Karpas-422 (cell line): Measurements from ENCODE around the gene TRPC4. TPM values are rescaled to one million over a fixed set of nuclear protein-coding genes. Genes with fewer than 3 reads are reported as not detected.

Experiments used
- DNase-seq: peaks from one replicate; pipeline ENCODE4 v3.0.0-alpha.2; 2015
- H2AFZ ChIP-seq: fragments of 200-600 bp; sonication (generic); 2 replicates; pipeline ENCODE4 v1.6.1; 2014; ENCODE audit warnings: antibody characterized with exemption, low read length, mixed read lengths
- H3K27ac ChIP-seq: fragments of 200-600 bp; sonication (generic); 2 replicates; pipeline ENCODE4 v1.5.1; 2014; ENCODE audit warnings: mild to moderate bottlenecking, low read length, moderate library complexity
- H3K27me3 ChIP-seq: fragments of 200-600 bp; sonication (generic); 2 replicates; pipeline ENCODE4 v1.6.1; 2014; ENCODE audit warnings: low read length, mixed read lengths
- H3K36me3 ChIP-seq: fragments of 200-600 bp; sonication (generic); 2 replicates; pipeline ENCODE4 v1.6.1; 2014; ENCODE audit warnings: low read length, mixed read lengths; ENCODE audit not compliant: insufficient read depth
- H3K4me1 ChIP-seq: fragments of 200-600 bp; sonication (generic); 2 replicates; pipeline ENCODE4 v1.6.1; 2014; ENCODE audit warnings: mild to moderate bottlenecking, low read length, mixed read lengths
- H3K4me2 ChIP-seq: fragments of 200-600 bp; sonication (generic); 2 replicates; pipeline ENCODE4 v1.6.1; 2014; ENCODE audit warnings: low read length, low read depth, mild to moderate bottlenecking; ENCODE audit not compliant: poor library complexity, severe bottlenecking
- H3K4me3 ChIP-seq: fragments of 200-600 bp; sonication (generic); 2 replicates; pipeline ENCODE4 v1.5.1; 2014; ENCODE audit warnings: mild to moderate bottlenecking, antibody characterized with exemption, low read length, mixed read lengths
- H3K79me2 ChIP-seq: fragments of 200-600 bp; sonication (generic); 2 replicates; pipeline ENCODE4 v1.6.1; 2014; ENCODE audit warnings: mild to moderate bottlenecking, low read length, mixed read lengths
- H3K9ac ChIP-seq: fragments of 200-600 bp; sonication (generic); 2 replicates; pipeline ENCODE4 v1.6.0; 2014; ENCODE audit warnings: low read length
- H3K9me2 ChIP-seq: fragments of 200-600 bp; sonication (generic), shearing (Covaris generic); replicated peaks from 2 replicates; pipeline ENCODE4 v1.6.0; 2014; ENCODE audit warnings: mild to moderate bottlenecking, low read length, moderate library complexity; ENCODE audit not compliant: insufficient read depth
- H3K9me3 ChIP-seq: fragments of 300-700, 200-600 bp; sonication (generic); 2 replicates; pipeline ENCODE4 v1.6.1; 2014; ENCODE audit warnings: low read length, mixed read lengths
- H4K20me1 ChIP-seq: fragments of 200-600 bp; sonication (generic); 2 replicates; pipeline ENCODE4 v1.6.1; 2014; ENCODE audit warnings: mild to moderate bottlenecking, antibody characterized with exemption, low read length, low read depth; ENCODE audit not compliant: insufficient read depth
- total RNA-seq: library from RNA; depleted of rRNA; stranded (reverse); fragments of >200 nt; shearing (Covaris generic); gene quantifications from 2 replicates; pipeline ENCODE4 v1.2.3, GENCODE V29; 2014; ENCODE audit warnings: low replicate concordance

The TRPC4 gene
- total RNA-seq, 1 experiment from 2014 or later = not detected

DNA sequence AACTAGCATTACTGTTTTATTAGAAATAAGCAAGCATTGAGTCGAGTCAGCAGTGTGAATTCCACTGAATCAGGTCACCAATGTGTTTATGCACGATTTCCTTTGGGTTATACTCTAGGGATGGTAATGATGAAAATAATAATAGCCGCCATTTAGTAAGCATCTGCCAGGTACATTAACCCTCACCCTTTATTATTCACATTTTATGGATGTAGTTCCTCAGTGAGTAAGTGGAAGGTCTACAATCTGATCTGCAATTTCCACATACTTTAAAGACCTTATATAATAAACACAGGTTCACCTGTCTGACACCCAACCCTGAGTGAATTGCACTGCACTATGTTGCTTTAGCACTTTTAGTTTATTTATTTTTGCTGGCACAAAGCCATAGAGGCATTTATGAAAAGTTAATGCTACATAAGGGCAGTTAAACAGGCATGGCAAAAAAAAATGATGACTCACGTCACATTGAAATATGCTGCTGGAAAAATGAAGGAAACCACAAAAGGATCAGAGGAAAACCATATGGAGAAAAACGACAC is 122.4 kb downstream of the TRPC4 start:
- Histone ChIP-seq H3K36me3 (no peaks in the 10 kb centered on the region), H3K27ac (no peak overlapping the region), H3K4me3 (no peak overlapping the region), H4K20me1 (no peaks in the 10 kb centered on the region), H3K9me3 (no peaks in the 10 kb centered on the region), H3K4me2 (no peak overlapping the region), H3K4me1 (no peaks in the 10 kb centered on the region), H2AFZ (no peak overlapping the region), H3K9me2 (no peaks in the 10 kb centered on the region), H3K27me3 (no peaks in the 10 kb centered on the region), H3K79me2 (no peaks in the 10 kb centered on the region), H3K9ac (no peak overlapping the region)
- DNase-seq = no peak

DNA sequence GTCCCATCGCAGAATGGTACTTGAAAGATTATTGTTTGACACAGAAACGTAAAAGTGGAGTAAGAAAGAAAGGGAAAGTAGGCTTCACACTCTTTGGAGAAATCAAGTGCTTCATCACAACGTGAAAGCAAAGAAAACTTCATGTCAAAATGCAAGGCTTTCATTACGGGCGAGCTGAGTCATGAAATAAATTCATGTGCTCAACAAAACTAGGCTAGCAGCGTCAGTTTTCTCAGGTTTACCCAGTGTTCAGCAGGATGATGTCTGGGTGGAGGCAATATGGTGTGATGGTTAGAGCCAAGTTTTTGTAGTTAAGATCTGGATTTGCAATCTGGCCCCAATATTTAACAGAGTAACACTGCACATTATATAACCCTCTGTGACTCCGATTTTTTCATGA is 128.0 kb downstream of the TRPC4 start:
- H3K9me2 ChIP-seq = no peaks in the 10 kb centered on the region
- no peaks in the 10 kb centered on the region for H4K20me1 ChIP-seq
- H2AFZ ChIP-seq = no peak overlapping the region
- no peaks in the 10 kb centered on the region for H3K4me1 ChIP-seq
- H3K36me3 ChIP-seq = no peaks in the 10 kb centered on the region
- H3K79me2 ChIP-seq = no peaks in the 10 kb centered on the region
- no peak overlapping the region for H3K9ac ChIP-seq
- H3K27ac ChIP-seq = no peak overlapping the region
- H3K4me3 ChIP-seq = no peak overlapping the region
- no peaks in the 10 kb centered on the region for H3K9me3 ChIP-seq
- DNase-seq = no peak
- no peaks in the 10 kb centered on the region for H3K27me3 ChIP-seq
- no peak overlapping the region for H3K4me2 ChIP-seq

DNA sequence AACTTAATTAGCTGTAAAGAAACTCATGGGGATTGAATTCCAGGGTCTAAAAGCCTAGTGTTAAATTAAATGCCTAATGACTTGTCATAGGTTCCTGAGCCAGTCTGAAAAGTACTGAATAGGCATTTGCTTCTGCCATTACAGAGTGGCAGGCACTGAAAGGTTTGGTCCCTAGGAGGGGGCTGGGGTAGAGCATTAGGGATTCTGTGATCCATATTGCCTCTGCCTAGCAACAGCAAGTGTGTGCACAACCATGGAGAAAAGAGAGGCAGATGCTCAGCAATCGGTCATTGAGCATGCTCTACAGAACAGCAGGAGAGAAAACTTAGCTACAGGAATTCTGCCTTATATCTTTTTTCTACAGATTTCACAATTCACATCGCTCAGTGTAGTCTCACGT is 133.5 kb downstream of the TRPC4 start:
- Histone ChIP-seq H3K9me3 (no peaks in the 10 kb centered on the region), H3K4me3 (no peak overlapping the region), H3K27ac (no peak overlapping the region), H3K4me2 (no peak overlapping the region), H2AFZ (no peak overlapping the region), H3K36me3 (no peaks in the 10 kb centered on the region), H3K9ac (no peak overlapping the region), H3K27me3 (no peaks in the 10 kb centered on the region), H4K20me1 (no peaks in the 10 kb centered on the region), H3K9me2 (no peaks in the 10 kb centered on the region), H3K79me2 (no peaks in the 10 kb centered on the region), H3K4me1 (no peaks in the 10 kb centered on the region)
- no peak for DNase-seq

DNA sequence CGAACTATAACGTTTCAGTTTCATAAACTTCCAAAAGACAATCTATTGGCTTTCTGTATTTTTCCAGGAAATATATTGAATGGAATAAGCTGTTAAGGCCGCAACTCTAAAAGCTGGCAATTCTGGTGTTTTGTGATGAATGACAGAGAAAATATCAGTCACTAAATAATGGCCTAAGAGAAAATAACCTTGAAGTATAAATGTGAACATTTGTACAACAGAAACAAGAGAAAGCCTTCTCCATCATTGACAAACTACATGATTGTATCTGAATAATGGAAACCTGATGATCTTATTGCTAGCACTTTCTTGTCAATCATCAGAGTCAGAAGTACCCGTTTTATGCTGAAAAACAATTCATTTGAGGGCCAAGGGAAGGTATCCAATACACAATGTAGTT is 134.3 kb downstream of the TRPC4 start:
- Histone ChIP-seq H3K27me3 (no peaks in the 10 kb centered on the region), H3K4me3 (no peak overlapping the region), H2AFZ (no peak overlapping the region)

DNA sequence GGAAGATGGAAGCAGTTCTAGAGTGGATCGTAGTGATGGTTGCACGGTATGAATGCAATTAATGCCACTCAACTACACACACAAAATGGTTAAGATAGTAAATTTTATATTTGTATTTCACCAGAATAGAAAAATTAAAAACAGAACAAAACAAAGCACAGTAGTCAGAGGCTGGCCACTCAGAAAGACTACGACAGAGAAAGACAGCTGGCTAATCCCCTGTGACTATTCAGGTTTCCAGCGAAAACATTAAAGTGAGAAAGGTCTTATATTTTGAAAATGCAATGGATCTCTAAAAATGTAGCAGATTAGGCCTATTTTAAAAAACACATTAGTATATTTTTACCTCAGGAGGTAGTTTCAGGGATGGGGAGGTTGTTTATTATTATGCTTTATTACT is 139.7 kb downstream of the TRPC4 start:
- DNase-seq = no peak
- H3K36me3 ChIP-seq = no peaks in the 10 kb centered on the region
- no peaks in the 10 kb centered on the region for H3K9me2 ChIP-seq
- H3K27ac ChIP-seq = no peak overlapping the region
- H3K4me3 ChIP-seq = no peak overlapping the region
- H4K20me1 ChIP-seq = no peaks in the 10 kb centered on the region
- no peaks in the 10 kb centered on the region for H3K4me1 ChIP-seq
- no peak overlapping the region for H3K4me2 ChIP-seq
- no peak overlapping the region for H3K9ac ChIP-seq
- no peaks in the 10 kb centered on the region for H3K9me3 ChIP-seq
- no peaks in the 10 kb centered on the region for H3K79me2 ChIP-seq
- no peaks in the 10 kb centered on the region for H3K27me3 ChIP-seq
- H2AFZ ChIP-seq = no peak overlapping the region

More for the DNA sequence above, 134.3 kb downstream of the TRPC4 start:
- Histone ChIP-seq H4K20me1 (no peaks in the 10 kb centered on the region), H3K9ac (no peak overlapping the region), H3K9me2 (no peaks in the 10 kb centered on the region), H3K27ac (no peak overlapping the region), H3K9me3 (no peaks in the 10 kb centered on the region), H3K4me1 (no peaks in the 10 kb centered on the region), H3K36me3 (no peaks in the 10 kb centered on the region), H3K79me2 (no peaks in the 10 kb centered on the region), H3K4me2 (no peak overlapping the region)
- DNase-seq = no peak

DNA sequence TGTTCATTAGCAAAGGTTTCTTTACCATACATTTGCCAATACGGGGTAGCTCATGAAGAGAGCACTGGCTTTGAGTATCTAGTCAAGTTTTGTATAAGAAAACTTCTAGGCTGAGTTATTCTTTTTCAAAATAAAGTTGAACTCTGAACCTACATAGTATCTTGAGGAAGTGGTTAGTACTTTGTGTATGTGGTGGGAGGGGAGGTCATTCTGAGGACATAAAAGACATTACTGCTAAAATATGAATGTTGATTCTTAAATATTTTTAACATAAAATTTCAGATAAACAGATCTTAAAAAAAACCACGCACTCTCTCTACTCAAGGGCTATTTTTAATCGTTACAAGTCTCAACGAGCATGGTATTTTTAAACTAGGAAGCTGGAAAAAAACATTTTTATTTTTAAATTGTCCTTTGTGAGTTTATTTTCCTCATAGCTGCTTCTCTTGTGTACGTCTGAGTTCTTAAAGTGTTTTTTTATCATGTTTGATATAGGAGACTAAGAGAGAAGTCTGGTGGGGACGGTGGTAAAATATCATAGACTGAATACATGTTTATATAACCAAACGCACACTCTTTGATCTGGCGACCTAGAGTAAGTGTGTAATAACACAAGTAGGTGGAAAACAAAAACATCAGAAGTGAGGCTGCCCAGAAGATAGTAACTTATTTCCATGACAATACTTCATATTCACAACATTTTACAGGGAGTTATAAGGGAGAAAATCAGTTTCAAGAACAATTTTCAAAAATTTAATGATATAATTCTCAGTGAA is 153.0 kb downstream of the TRPC4 start:
- Histone ChIP-seq H3K36me3 (no peaks in the 10 kb centered on the region), H3K4me1 (peaks cover 8% of the 10 kb centered on the region), H2AFZ (no peak overlapping the region), H3K9me3 (no peaks in the 10 kb centered on the region), H3K9ac (no peak overlapping the region), H3K9me2 (no peaks in the 10 kb centered on the region), H3K4me2 (no peak overlapping the region), H3K4me3 (no peak overlapping the region), H4K20me1 (no peaks in the 10 kb centered on the region), H3K27me3 (no peaks in the 10 kb centered on the region), H3K79me2 (no peaks in the 10 kb centered on the region), H3K27ac (no peak overlapping the region)
- no peak for DNase-seq

DNA sequence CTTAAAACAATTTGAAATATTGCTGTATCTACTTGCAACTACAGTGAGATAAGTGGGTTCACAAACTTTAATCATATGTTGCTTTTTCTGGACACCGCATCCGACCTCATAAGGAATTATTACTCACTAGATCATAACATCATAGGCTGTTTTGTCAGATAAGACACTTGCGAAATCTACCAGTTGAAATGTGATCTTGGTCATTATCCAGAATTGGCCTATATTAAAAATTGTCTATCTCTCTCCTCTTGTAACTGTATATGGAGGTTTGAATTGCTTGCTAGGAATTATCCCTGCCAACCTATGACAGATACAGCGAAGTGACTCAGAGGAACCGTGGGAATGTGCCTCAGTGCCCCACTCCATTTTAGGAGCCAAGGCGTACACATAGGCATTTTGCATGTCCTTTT is 154.0 kb downstream of the TRPC4 start:
- Histone ChIP-seq H3K4me2 (no peak overlapping the region), H3K27me3 (no peaks in the 10 kb centered on the region), H3K9me3 (no peaks in the 10 kb centered on the region), H3K4me1 (peaks cover 8% of the 10 kb centered on the region), H3K9ac (no peak overlapping the region), H3K79me2 (no peaks in the 10 kb centered on the region), H3K27ac (no peak overlapping the region), H3K9me2 (no peaks in the 10 kb centered on the region), H4K20me1 (no peaks in the 10 kb centered on the region), H3K36me3 (no peaks in the 10 kb centered on the region), H2AFZ (no peak overlapping the region), H3K4me3 (no peak overlapping the region)
- no peak for DNase-seq

DNA sequence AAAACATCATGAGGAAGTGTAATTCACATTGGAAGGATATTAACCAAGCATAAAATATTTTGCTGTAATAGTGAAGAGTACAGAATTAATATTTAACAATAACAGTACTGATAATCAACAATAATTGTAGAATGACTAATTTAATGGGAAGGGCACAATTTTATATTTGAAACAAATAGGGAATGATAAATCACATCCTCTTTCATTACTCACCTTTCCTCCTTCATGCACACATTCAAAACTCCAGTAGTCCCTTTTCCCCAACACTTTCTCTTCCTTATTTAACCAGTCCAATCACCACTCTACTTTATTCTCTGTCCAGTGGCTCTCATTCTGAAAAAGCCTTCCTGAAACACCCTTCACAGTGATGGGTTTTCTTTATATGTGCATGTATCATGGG is 160.3 kb downstream of the TRPC4 start:
- no peaks in the 10 kb centered on the region for H3K4me1 ChIP-seq
- H3K79me2 ChIP-seq = no peaks in the 10 kb centered on the region
- DNase-seq = no peak
- no peak overlapping the region for H3K4me2 ChIP-seq
- H3K27ac ChIP-seq = no peak overlapping the region
- no peak overlapping the region for H2AFZ ChIP-seq
- H3K36me3 ChIP-seq = no peaks in the 10 kb centered on the region
- H3K9me3 ChIP-seq = no peaks in the 10 kb centered on the region
- no peaks in the 10 kb centered on the region for H3K9me2 ChIP-seq
- H3K9ac ChIP-seq = no peak overlapping the region
- H3K27me3 ChIP-seq = no peaks in the 10 kb centered on the region
- H3K4me3 ChIP-seq = no peak overlapping the region
- H4K20me1 ChIP-seq = no peaks in the 10 kb centered on the region
